ENCODE measurements around the gene ADCY7.

Gene ADCY7

GRCh38 chr16:50282010-50282538 is 15.7 kb downstream of the ADCY7 start:
- DNase-seq (ENCODE audit: low read depth, low spot score) = peak; percentile 75

- no peak for DNase-seq (ENCODE audit: low read depth, low spot score)
Observed at GRCh38 chr16:50282955-50283631, 16.7 kb downstream of the ADCY7 start.

- DNase-seq (ENCODE audit: low read depth, low spot score) = no peak
Observed at GRCh38 chr16:50284131-50284911, 18.0 kb downstream of the ADCY7 start.

GRCh38 chr16:50285406-50286003 is 19.2 kb downstream of the ADCY7 start:
- no peak for DNase-seq (ENCODE audit: low read depth, low spot score)

- DNase-seq (ENCODE audit: low read depth, low spot score) = no peak
Observed at GRCh38 chr16:50286681-50287080, 20.3 kb downstream of the ADCY7 start.

- DNase-seq (ENCODE audit: low read depth, low spot score) = no peak
Observed at GRCh38 chr16:50288026-50288425, 21.7 kb downstream of the ADCY7 start.

- DNase-seq (ENCODE audit: low read depth, low spot score) = no peak
Observed at GRCh38 chr16:50288920-50289319, 22.6 kb downstream of the ADCY7 start.

GRCh38 chr16:50289950-50290764 is 23.8 kb downstream of the ADCY7 start:
- no peak for DNase-seq (ENCODE audit: low read depth, low spot score)

- no peak for DNase-seq (ENCODE audit: low read depth, low spot score)
Observed at GRCh38 chr16:50290856-50291255, 24.5 kb downstream of the ADCY7 start.

- no peak for DNase-seq (ENCODE audit: low read depth, low spot score)
Observed at GRCh38 chr16:50291719-50292565, 25.6 kb downstream of the ADCY7 start.

GRCh38 chr16:50292566-50292948 is 26.2 kb downstream of the ADCY7 start:
- no peak for DNase-seq (ENCODE audit: low read depth, low spot score)

- no peak for DNase-seq (ENCODE audit: low read depth, low spot score)
Observed at GRCh38 chr16:50293041-50293783, 26.9 kb downstream of the ADCY7 start.

- no peak for DNase-seq (ENCODE audit: low read depth, low spot score)
Observed at GRCh38 chr16:50293994-50294855, 27.9 kb downstream of the ADCY7 start.

GRCh38 chr16:50294955-50295354 is 28.6 kb downstream of the ADCY7 start:
- DNase-seq (ENCODE audit: low read depth, low spot score) = no peak

GRCh38 chr16:50295541-50296132 is 29.3 kb downstream of the ADCY7 start:
- no peak for DNase-seq (ENCODE audit: low read depth, low spot score)

- DNase-seq (ENCODE audit: low read depth, low spot score) = no peak
Observed at GRCh38 chr16:50296807-50297206, 30.5 kb downstream of the ADCY7 start.

- DNase-seq (ENCODE audit: low read depth, low spot score) = no peak
Observed at GRCh38 chr16:50297301-50298074, 31.1 kb downstream of the ADCY7 start.

GRCh38 chr16:50298075-50298460 is 31.7 kb downstream of the ADCY7 start:
- DNase-seq (ENCODE audit: low read depth, low spot score) = no peak
